HL-60 (cell line): ENCODE data around the gene GOLPH3L.

Source experiments
- DNase-seq, 2 experiments: peaks; one replicate each; pipeline ENCODE4 v3.0.0-alpha.2; 2010 to 2020; ENCODE audit warnings: low read depth in 1 of 2, low spot score in 1 of 2
- H3K27ac ChIP-seq: fragments of 250-450 bp; sonication (Bioruptor Pico); replicated peaks from 2 replicates; pipeline ENCODE4 v1.5.1; 2020; ENCODE audit warnings: mild to moderate bottlenecking, moderate library complexity
- H3K27me3 ChIP-seq: fragments of 250-450 bp; sonication (Bioruptor Pico); 2 replicates; pipeline ENCODE4 v1.5.1; 2021; ENCODE audit warnings: mild to moderate bottlenecking, moderate library complexity; ENCODE audit not compliant: insufficient read depth, poor library complexity, severe bottlenecking
- H3K4me3 ChIP-seq: replicated peaks from 2 replicates; pipeline ENCODE4 v1.5.1; 2011; ENCODE audit warnings: mild to moderate bottlenecking, control low read depth, low read length; ENCODE audit not compliant: insufficient read depth
- GABPA ChIP-seq: IDR thresholded peaks from 2 replicates; pipeline ENCODE4 v1.6.1; 2012; ENCODE audit warnings: low read depth
- POLR2AphosphoS5 ChIP-seq: IDR thresholded peaks from 2 replicates; pipeline ENCODE4 v1.6.1; 2012; ENCODE audit warnings: low read depth
- SPI1 ChIP-seq: IDR thresholded peaks from 2 replicates; pipeline ENCODE4 v1.6.1; 2012; ENCODE audit warnings: low read depth, mild to moderate bottlenecking, borderline replicate concordance
- TF ChIP-seq, protein P1 (sequence below): IDR thresholded peaks from one replicate; pipeline ENCODE4 v1.5.1; 2011; ENCODE audit warnings: low read length, control low read depth, inconsistent platforms; ENCODE audit not compliant: insufficient read depth
- TF ChIP-seq, protein P2 (sequence below): IDR thresholded peaks from 2 replicates; pipeline ENCODE4 v1.6.1; 2012; ENCODE audit warnings: low read depth; ENCODE audit not compliant: insufficient replicate concordance

Gene GOLPH3L

DNA sequence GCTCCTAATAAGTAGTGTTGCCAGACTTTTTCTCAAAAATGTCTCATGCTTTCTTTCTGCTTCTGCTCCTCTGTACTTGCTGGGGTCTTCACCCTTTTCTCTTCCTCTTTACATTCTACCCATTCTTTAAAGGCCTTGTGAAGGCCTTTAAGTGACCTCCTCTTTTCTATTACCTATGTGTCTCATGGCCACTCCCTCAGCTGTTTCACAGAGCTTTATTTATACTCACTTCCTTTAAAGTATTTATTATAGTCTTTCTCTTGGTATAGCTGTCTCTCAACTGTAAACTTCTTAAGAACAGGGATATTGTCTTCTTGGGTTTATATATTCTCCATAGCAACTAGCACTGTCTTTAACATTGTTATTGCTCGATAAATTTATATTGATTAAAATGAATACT, 792 bp downstream of the GOLPH3L start:
- Histone ChIP-seq H3K27ac (peak overlapping the region; percentile 78), H3K27me3 (no peaks in the 10 kb centered on the region), H3K4me3 (peak overlapping the region; percentile 56)
- DNase-seq = no peak
- TF ChIP-seq, protein P1, sequence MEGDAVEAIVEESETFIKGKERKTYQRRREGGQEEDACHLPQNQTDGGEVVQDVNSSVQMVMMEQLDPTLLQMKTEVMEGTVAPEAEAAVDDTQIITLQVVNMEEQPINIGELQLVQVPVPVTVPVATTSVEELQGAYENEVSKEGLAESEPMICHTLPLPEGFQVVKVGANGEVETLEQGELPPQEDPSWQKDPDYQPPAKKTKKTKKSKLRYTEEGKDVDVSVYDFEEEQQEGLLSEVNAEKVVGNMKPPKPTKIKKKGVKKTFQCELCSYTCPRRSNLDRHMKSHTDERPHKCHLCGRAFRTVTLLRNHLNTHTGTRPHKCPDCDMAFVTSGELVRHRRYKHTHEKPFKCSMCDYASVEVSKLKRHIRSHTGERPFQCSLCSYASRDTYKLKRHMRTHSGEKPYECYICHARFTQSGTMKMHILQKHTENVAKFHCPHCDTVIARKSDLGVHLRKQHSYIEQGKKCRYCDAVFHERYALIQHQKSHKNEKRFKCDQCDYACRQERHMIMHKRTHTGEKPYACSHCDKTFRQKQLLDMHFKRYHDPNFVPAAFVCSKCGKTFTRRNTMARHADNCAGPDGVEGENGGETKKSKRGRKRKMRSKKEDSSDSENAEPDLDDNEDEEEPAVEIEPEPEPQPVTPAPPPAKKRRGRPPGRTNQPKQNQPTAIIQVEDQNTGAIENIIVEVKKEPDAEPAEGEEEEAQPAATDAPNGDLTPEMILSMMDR = no peak
- no peak; the same call in 1 of the 2 replicates for TF ChIP-seq SPI1
- TF ChIP-seq POLR2AphosphoS5 = no peak
- TF ChIP-seq GABPA = no peak
- TF ChIP-seq, protein P2, sequence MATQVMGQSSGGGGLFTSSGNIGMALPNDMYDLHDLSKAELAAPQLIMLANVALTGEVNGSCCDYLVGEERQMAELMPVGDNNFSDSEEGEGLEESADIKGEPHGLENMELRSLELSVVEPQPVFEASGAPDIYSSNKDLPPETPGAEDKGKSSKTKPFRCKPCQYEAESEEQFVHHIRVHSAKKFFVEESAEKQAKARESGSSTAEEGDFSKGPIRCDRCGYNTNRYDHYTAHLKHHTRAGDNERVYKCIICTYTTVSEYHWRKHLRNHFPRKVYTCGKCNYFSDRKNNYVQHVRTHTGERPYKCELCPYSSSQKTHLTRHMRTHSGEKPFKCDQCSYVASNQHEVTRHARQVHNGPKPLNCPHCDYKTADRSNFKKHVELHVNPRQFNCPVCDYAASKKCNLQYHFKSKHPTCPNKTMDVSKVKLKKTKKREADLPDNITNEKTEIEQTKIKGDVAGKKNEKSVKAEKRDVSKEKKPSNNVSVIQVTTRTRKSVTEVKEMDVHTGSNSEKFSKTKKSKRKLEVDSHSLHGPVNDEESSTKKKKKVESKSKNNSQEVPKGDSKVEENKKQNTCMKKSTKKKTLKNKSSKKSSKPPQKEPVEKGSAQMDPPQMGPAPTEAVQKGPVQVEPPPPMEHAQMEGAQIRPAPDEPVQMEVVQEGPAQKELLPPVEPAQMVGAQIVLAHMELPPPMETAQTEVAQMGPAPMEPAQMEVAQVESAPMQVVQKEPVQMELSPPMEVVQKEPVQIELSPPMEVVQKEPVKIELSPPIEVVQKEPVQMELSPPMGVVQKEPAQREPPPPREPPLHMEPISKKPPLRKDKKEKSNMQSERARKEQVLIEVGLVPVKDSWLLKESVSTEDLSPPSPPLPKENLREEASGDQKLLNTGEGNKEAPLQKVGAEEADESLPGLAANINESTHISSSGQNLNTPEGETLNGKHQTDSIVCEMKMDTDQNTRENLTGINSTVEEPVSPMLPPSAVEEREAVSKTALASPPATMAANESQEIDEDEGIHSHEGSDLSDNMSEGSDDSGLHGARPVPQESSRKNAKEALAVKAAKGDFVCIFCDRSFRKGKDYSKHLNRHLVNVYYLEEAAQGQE = no peak

DNA sequence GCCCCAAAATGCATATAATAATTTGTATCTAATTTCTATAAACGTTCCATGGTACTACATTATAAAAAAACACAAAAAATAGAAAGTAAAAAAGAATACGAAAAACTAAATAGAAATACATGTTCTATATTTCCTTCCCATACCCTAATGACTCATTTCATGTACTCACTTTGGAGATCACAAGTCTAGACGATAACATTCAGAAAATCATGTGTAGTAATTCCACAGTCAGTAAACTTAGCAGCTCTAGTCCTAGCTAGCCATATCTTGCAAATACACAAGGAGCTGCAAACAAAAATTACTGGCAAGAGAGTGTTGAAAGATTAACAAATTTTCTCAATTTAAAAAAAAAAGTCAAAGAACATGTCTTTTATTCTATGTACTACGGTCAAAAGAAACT, 1.4 kb downstream of the GOLPH3L start:
- Histone ChIP-seq H3K4me3 (no peak overlapping the region), H3K27ac (no peak overlapping the region; the same call in 1 of the 2 replicates), H3K27me3 (no peaks in the 10 kb centered on the region)
- DNase-seq = no peak
- TF ChIP-seq, protein P2 = no peak
- TF ChIP-seq GABPA (no peak), SPI1 (no peak)
- TF ChIP-seq, protein P1 = no peak

DNA sequence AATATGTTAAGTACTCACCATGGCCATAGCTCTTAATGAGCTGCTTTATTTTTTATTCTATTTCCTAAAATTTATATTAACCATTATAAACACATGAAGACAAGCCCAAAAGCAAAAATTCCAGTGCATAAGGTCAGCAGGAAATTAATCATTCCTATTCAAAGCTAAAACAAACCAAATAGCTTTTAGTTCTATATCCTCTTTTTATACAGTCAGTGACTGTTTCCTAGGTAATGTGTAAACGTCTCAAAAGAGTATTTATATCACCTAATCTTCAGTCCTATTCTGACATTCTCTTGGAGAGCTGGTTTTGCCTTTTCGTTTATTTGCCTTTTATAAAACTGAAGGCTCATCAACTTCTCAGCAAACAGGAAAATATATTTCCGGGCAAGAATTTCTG, 4.2 kb downstream of the GOLPH3L start:
- no peak for DNase-seq
- Histone ChIP-seq H3K27me3 (no peaks in the 10 kb centered on the region), H3K27ac (no peak overlapping the region), H3K4me3 (no peak overlapping the region)
- TF ChIP-seq, protein P1 = no peak
- TF ChIP-seq GABPA = no peak
- no peak for TF ChIP-seq SPI1

DNA sequence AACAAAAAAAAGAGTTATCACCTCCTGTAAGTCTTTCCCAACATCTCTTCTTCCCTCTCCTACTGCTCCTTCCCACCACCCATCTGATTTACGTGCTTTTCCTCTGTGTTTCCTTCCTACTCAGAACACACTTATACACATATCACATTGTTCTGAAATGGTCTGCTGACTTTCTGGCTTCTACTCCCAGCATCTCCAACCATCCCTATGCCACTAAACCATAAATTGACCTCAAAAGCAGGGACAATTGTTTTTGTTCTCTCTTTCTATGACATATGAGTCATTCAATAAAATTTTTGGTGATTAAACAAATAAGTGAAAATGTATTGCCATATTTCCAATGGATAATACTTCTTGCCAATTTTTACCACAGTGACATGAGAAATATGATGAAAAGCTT, 8.2 kb downstream of the GOLPH3L start:
- TF ChIP-seq, protein P1 = no peak
- TF ChIP-seq, protein P2 = no peak
- TF ChIP-seq GABPA (no peak), POLR2AphosphoS5 (no peak), SPI1 (no peak)

More for the DNA sequence above, 8.2 kb downstream of the GOLPH3L start:
- no peak for DNase-seq
- H3K27ac ChIP-seq = no peak overlapping the region
- no peaks in the 10 kb centered on the region for H3K27me3 ChIP-seq
- no peak overlapping the region for H3K4me3 ChIP-seq
